GM10248 (cell line): ENCODE data around the gene NKAIN4.

Experiments used
- CTCF ChIA-PET: fragments of 300-600 bp; sonication (Branson Sonifier 250); formaldehyde crosslinking; extraction: SDS; loops from one replicate; lab custom pipeline; 2021; ENCODE audit warnings: antibody characterized with exemption; lab: Yijun Ruan, JAX
- POLR2A ChIA-PET: fragments of 350-650 bp; sonication (Branson Sonifier 250); formaldehyde crosslinking; extraction: SDS; loops from one replicate; lab custom pipeline; 2020; ENCODE audit warnings: antibody characterized with exemption; lab: Yijun Ruan, JAX
- DNase-seq: peaks from one replicate; pipeline ENCODE4 v3.0.0; 2012; ENCODE audit errors: extremely low spot score
- CTCF ChIP-seq: IDR thresholded peaks from 2 replicates; pipeline ENCODE4 v1.5.1; 2012; ENCODE audit warnings: mild to moderate bottlenecking, low read depth; ENCODE audit errors: extremely low read depth, missing control alignments, control extremely low read depth

NKAIN4 gene

GRCh38 chr20:63204362-63204761 lies 49.9 kb downstream of the NKAIN4 start:
- no peak for DNase-seq
- CTCF ChIA-PET = interaction anchor here (2.5 to 3.4 kb wide), 2 partner anchors 10 to 19 kb away, joined by 11 to 12 read pairs; no protein-coding TSS in a partner anchor
- POLR2A ChIA-PET = no interaction called here

GRCh38 chr20:63202811-63203526 lies 51.3 kb downstream of the NKAIN4 start:
- CTCF ChIA-PET = interaction anchor here (0.8 to 3.4 kb wide), 3 partner anchors 11 to 22 kb away, joined by 3 to 12 read pairs (median 11); no protein-coding TSS in a partner anchor

More at GRCh38 chr20:63204362-63204761, 49.9 kb downstream of the NKAIN4 start:
- TF ChIP-seq CTCF = no peak

GRCh38 chr20:63202021-63202420 lies 52.2 kb downstream of the NKAIN4 start:
- ChIA-PET CTCF (interaction anchor here (3.4 kb wide), 1 partner anchor 12 kb away, joined by 12 read pairs; no protein-coding TSS in a partner anchor), POLR2A (no interaction called here)
- DNase-seq = no peak
- no peak for TF ChIP-seq CTCF

More at GRCh38 chr20:63202811-63203526, 51.3 kb downstream of the NKAIN4 start:
- POLR2A ChIA-PET = no interaction called here
- no peak for DNase-seq
- TF ChIP-seq CTCF = no peak

GRCh38 chr20:63198606-63199005 lies 55.7 kb downstream of the NKAIN4 start:
- no peak for TF ChIP-seq CTCF

GRCh38 chr20:63196768-63197470 lies 57.3 kb downstream of the NKAIN4 start:
- no peak for TF ChIP-seq CTCF
- no peak for DNase-seq
- ChIA-PET POLR2A (no interaction called here), CTCF (interaction anchor here (0.5 to 3.8 kb wide), 5 partner anchors 14 to 725 kb away, joined by 3 to 23 read pairs (median 8); partner anchors contain the start of gene YTHDF1)

More at GRCh38 chr20:63198606-63199005, 55.7 kb downstream of the NKAIN4 start:
- DNase-seq = no peak
- ChIA-PET CTCF (interaction anchor here (1.2 to 3.8 kb wide), 3 partner anchors 15 to 25 kb away, joined by 5 to 23 read pairs (median 11); partner anchors contain the start of gene YTHDF1), POLR2A (no interaction called here)

GRCh38 chr20:63194797-63195173 lies 59.5 kb downstream of the NKAIN4 start:
- TF ChIP-seq CTCF = no peak
- POLR2A ChIA-PET = no interaction called here
- CTCF ChIA-PET = interaction anchor here (1.8 to 2.5 kb wide), 2 partner anchors 19 to 29 kb away, joined by 5 to 8 read pairs; no protein-coding TSS in a partner anchor
- no peak for DNase-seq
